ENCODE data around the gene RAB11A. TPM values are rescaled to one million over a fixed set of nuclear protein-coding genes. Genes with fewer than 3 reads are reported as not detected.

RAB11A gene
- polyA plus RNA-seq, 1 of the 3 experiments (the other 2 are of a cell fraction), result 352 TPM

- DNase-seq, result peak; percentile 43
- H3K4me1 ChIP-seq (ENCODE audit: control insufficient read depth in 1 of 2, insufficient read depth in 2 of 2, low read depth in 1 of 2, low read length in 1 of 2), result peaks cover 10 to 39% of the 10 kb centered on the region in 2 experiments; a peak in 2 of 4 replicates
- WGBS (ENCODE audit: low lambda C conversion rate), result 90% methylated on average over 1 of the region's 1 CpG
- peaks cover 5% of the 10 kb centered on the region for H3F3A ChIP-seq (replicated peaks; ENCODE audit: insufficient read depth)
- POLR2A ChIA-PET, result interaction anchor here (1.1 kb wide), 1 partner anchor 10 kb away, joined by 3 read pairs; no protein-coding TSS in a partner anchor
- no peaks in the 10 kb centered on the region for H3K36me3 ChIP-seq (replicated peaks in 1 of 2; ENCODE audit: control insufficient read depth in 1 of 2, insufficient read depth in 2 of 2, low read length in 1 of 2)
- H3K9ac ChIP-seq, result no peak overlapping the region
- no peak overlapping the region for H3K4me2 ChIP-seq
- no peak for TF ChIP-seq ELF1 (IDR thresholded peaks at IDR 0.05)
- peak; percentile 17; the same call in 1 of the 2 replicates for TF ChIP-seq USF1 (IDR thresholded peaks at IDR 0.05; ENCODE audit: borderline replicate concordance, low read depth)
- H4K20me1 ChIP-seq (ENCODE audit: insufficient read depth), result no peaks in the 10 kb centered on the region
- CTCF ChIA-PET, result interaction anchor here (1.4 to 2.1 kb wide), 3 partner anchors 21 to 350 kb away, joined by 4 to 5 read pairs (median 5); no protein-coding TSS in a partner anchor
- H3K27me3 ChIP-seq (ENCODE audit: insufficient read depth), result no peaks in the 10 kb centered on the region
- no peak overlapping the region for H2AFZ ChIP-seq (ENCODE audit: low read depth)
- no peaks in the 10 kb centered on the region for H3K9me2 ChIP-seq
- no peaks in the 10 kb centered on the region for H3K79me2 ChIP-seq (ENCODE audit: insufficient read depth)
- H3K27ac ChIP-seq (ENCODE audit: low read depth in 2 of 2, low read length in 1 of 2), result peak overlapping the region in 1 of 2 experiments; percentile 58; a peak in 1 of 4 replicates
- H3K4me3 ChIP-seq (ENCODE audit: low read depth in 2 of 2, low read length in 1 of 2), result no peak overlapping the region
- H3K9me3 ChIP-seq, result no peaks in the 10 kb centered on the region
Measured at GRCh38 chr15:65937476-65937875, 68.2 kb downstream of the RAB11A start.

GRCh38 chr15:65938604-65939003 lies 69.3 kb downstream of the RAB11A start:
- Histone ChIP-seq H3K36me3 (replicated peaks in 1 of 2; ENCODE audit: control insufficient read depth in 1 of 2, insufficient read depth in 2 of 2, low read length in 1 of 2) (no peaks in the 10 kb centered on the region), H3K4me2 (no peak overlapping the region), H3F3A (replicated peaks; ENCODE audit: insufficient read depth) (peaks cover 5% of the 10 kb centered on the region), H3K27ac (ENCODE audit: low read depth in 2 of 2, low read length in 1 of 2) (no peak overlapping the region), H3K9me3 (no peaks in the 10 kb centered on the region), H3K4me3 (ENCODE audit: low read depth in 2 of 2, low read length in 1 of 2) (no peak overlapping the region), H3K4me1 (ENCODE audit: control insufficient read depth in 1 of 2, insufficient read depth in 2 of 2, low read depth in 1 of 2, low read length in 1 of 2) (peaks cover 10 to 44% of the 10 kb centered on the region in 2 experiments; a peak in 2 of 4 replicates), H3K9ac (no peak overlapping the region), H3K27me3 (ENCODE audit: insufficient read depth) (no peaks in the 10 kb centered on the region), H3K9me2 (no peaks in the 10 kb centered on the region), H2AFZ (ENCODE audit: low read depth) (no peak overlapping the region), H4K20me1 (ENCODE audit: insufficient read depth) (no peaks in the 10 kb centered on the region), H3K79me2 (ENCODE audit: insufficient read depth) (no peaks in the 10 kb centered on the region)
- ChIA-PET POLR2A (no interaction called here), CTCF (interaction anchor here (0.9 to 2.0 kb wide), 4 partner anchors 22 to 41 kb away, joined by 3 to 5 read pairs (median 4); no protein-coding TSS in a partner anchor)
- 73% methylated on average over 4 of the region's 4 CpGs for WGBS (ENCODE audit: low lambda C conversion rate)
- TF ChIP-seq FOXJ3 (CRISPR knock-in tag; IDR thresholded peaks at IDR 0.05), result no peak
- TF ChIP-seq TEAD4 (IDR thresholded peaks at IDR 0.05; ENCODE audit: borderline replicate concordance, insufficient read depth), result no peak
- TF ChIP-seq EP300 (IDR thresholded peaks at IDR 0.05; ENCODE audit: borderline replicate concordance in 1 of 2, low read depth in 1 of 2, low read length in 1 of 2), result no peak
- no peak for TF ChIP-seq EZH2phosphoT487 (IDR thresholded peaks at IDR 0.05; ENCODE audit: borderline replicate concordance, low read depth)
- TF ChIP-seq USF1 (IDR thresholded peaks at IDR 0.05; ENCODE audit: borderline replicate concordance, low read depth), result no peak
- TF ChIP-seq TAF1 (IDR thresholded peaks at IDR 0.05; ENCODE audit: borderline replicate concordance, low read depth, low read length), result no peak
- DNase-seq, result no peak
